Liver (tissue), 9 donors: ENCODE measurements around the gene ADAMTS4. TPM values are rescaled to one million over a fixed set of nuclear protein-coding genes. Genes with fewer than 3 reads are reported as not detected.
A peak's percentile ranks its signal among the peaks of the same experiment; 100 is the strongest.
"Not testable (repeated sequence)": the region's sequence is repeated elsewhere in the genome, so short reads cannot be mapped to it uniquely, and the experiment has no call there.

Experiments
- DNase-seq: peaks from one replicate; pipeline ENCODE4 v3.0.0-alpha.2; 2017; ENCODE audit warnings: low spot score
- H3K27ac ChIP-seq, 2 donors: one replicate each; pipeline ENCODE4 v1.7.0; 2013; ENCODE audit warnings: inconsistent platforms in 2 of 2, low read length in 2 of 2, control low read depth in 1 of 2, low read depth in 1 of 2, mild to moderate bottlenecking in 1 of 2
- H3K27me3 ChIP-seq, 4 donors: one replicate each; pipeline versions ENCODE4 v1.6.1 to v1.7.0; 2013; ENCODE audit warnings: low read length in 3 of 4, inconsistent platforms in 1 of 4, mild to moderate bottlenecking in 1 of 4, moderate library complexity in 1 of 4; ENCODE audit not compliant: control insufficient read depth in 4 of 4, insufficient read depth in 4 of 4
- H3K36me3 ChIP-seq, 4 donors: one replicate each; pipeline versions ENCODE4 v1.6.1 to v1.7.0; 2013; ENCODE audit warnings: low read length in 3 of 4, mild to moderate bottlenecking in 3 of 4, low read depth in 1 of 4, moderate library complexity in 1 of 4; ENCODE audit not compliant: control insufficient read depth in 4 of 4, insufficient read depth in 3 of 4
- H3K4me1 ChIP-seq, 4 donors: one replicate each; pipeline versions ENCODE4 v1.6.1 to v1.7.0; 2013; ENCODE audit warnings: low read length in 3 of 4, mild to moderate bottlenecking in 3 of 4, moderate library complexity in 1 of 4; ENCODE audit not compliant: control insufficient read depth in 4 of 4, insufficient read depth in 4 of 4
- H3K4me3 ChIP-seq, 3 donors: one replicate each; pipeline versions ENCODE4 v1.6.1 to v1.7.0; 2013; ENCODE audit warnings: low read length in 3 of 3, control low read depth in 1 of 3, low read depth in 1 of 3, mild to moderate bottlenecking in 1 of 3
- H3K9ac ChIP-seq, 2 donors: one replicate each; pipeline ENCODE4 v1.7.0; 2013; ENCODE audit warnings: low read length in 2 of 2, mild to moderate bottlenecking in 2 of 2, moderate library complexity in 2 of 2, control low read depth in 1 of 2, low read depth in 1 of 2
- H3K9me3 ChIP-seq, 4 donors: one replicate each; pipeline versions ENCODE4 v1.6.1 to v1.7.0; 2013; ENCODE audit warnings: low read length in 3 of 4; ENCODE audit not compliant: control insufficient read depth in 4 of 4
- EGR1 ChIP-seq, 2 donors: IDR thresholded peaks; 2 replicates each; pipeline ENCODE4 v1.6.1; 2016 to 2018; ENCODE audit warnings: antibody characterized with exemption in 2 of 2, low read depth in 2 of 2
- FOXA1 ChIP-seq: IDR thresholded peaks from 2 replicates; pipeline ENCODE4 v1.6.1; 2016; ENCODE audit warnings: antibody characterized with exemption
- FOXA2 ChIP-seq: IDR thresholded peaks from 2 replicates; pipeline ENCODE4 v1.6.1; 2016; ENCODE audit warnings: antibody characterized with exemption
- GABPA ChIP-seq, 2 donors: IDR thresholded peaks in 1 of 2; conservative IDR thresholded peaks in 1 of 2; 2 replicates each; pipeline ENCODE4 v1.6.1; 2016; ENCODE audit warnings: antibody characterized with exemption in 2 of 2, mild to moderate bottlenecking in 1 of 2, moderate library complexity in 1 of 2
- HNF4A ChIP-seq, 2 donors: conservative IDR thresholded peaks; 2 replicates each; pipeline ENCODE4 v1.6.1; 2016; ENCODE audit warnings: antibody characterized with exemption in 2 of 2, mild to moderate bottlenecking in 2 of 2
- HNF4G ChIP-seq: IDR thresholded peaks from 2 replicates; pipeline ENCODE4 v1.6.1; 2016; ENCODE audit warnings: antibody characterized with exemption
- JUND ChIP-seq, 2 donors: IDR thresholded peaks; 2 replicates each; pipeline ENCODE4 v1.6.1; 2016; ENCODE audit warnings: antibody characterized with exemption in 2 of 2
- MAX ChIP-seq: IDR thresholded peaks from 2 replicates; pipeline ENCODE4 v1.6.1; 2016; ENCODE audit warnings: antibody characterized with exemption
- NR2F2 ChIP-seq: IDR thresholded peaks from 2 replicates; pipeline ENCODE4 v1.6.1; 2016; ENCODE audit warnings: antibody characterized with exemption
- RAD21 ChIP-seq, 2 donors: IDR thresholded peaks; 2 replicates each; pipeline ENCODE4 v1.6.1; 2016; ENCODE audit warnings: antibody characterized with exemption in 2 of 2, mild to moderate bottlenecking in 2 of 2
- RXRA ChIP-seq, 2 donors: IDR thresholded peaks; 2 replicates each; pipeline ENCODE4 v1.6.1; 2017 to 2018; ENCODE audit warnings: antibody characterized with exemption in 2 of 2, mild to moderate bottlenecking in 1 of 2
- SP1 ChIP-seq: IDR thresholded peaks from 2 replicates; pipeline ENCODE4 v1.6.1; 2018; ENCODE audit warnings: antibody characterized with exemption, mild to moderate bottlenecking
- TAF1 ChIP-seq: conservative IDR thresholded peaks from 2 replicates; pipeline ENCODE4 v1.6.1; 2016; ENCODE audit warnings: antibody characterized with exemption, mild to moderate bottlenecking
- YY1 ChIP-seq: IDR thresholded peaks from 2 replicates; pipeline ENCODE4 v1.6.1; 2016; ENCODE audit warnings: antibody characterized with exemption, mild to moderate bottlenecking
- WGBS: extraction: QIAGEN DNeasy Blood & Tissue Kit; methylation state at CpG from one replicate; pipeline ENCODE4 v1.1.7; 2013; 5-methylcytosine and 5-hydroxymethylcytosine counted together
- polyA plus RNA-seq, 2 donors: library from polyadenylated mRNA; stranded (reverse) in 1 of 2; unstranded in 1 of 2; fragments of 200-250 nt in 1 of 2; fragments of >200 nt in 1 of 2; fragmentation: Nextera tagmentation in 1 of 2; extraction: Ambion mirVana in 1 of 2; gene quantifications; one replicate each; pipeline versions ENCODE4 v1.2.1 to v1.2.3, GENCODE V29; 2013 to 2015
- total RNA-seq, 2 donors: library from RNA; depleted of rRNA; stranded (reverse); fragments of >200 nt; gene quantifications; one replicate each; pipeline ENCODE4 v1.2.3, GENCODE V29; 2014
- TF ChIP-seq, protein P1 (sequence below): IDR thresholded peaks from 2 replicates; pipeline ENCODE4 v1.6.1; 2016; ENCODE audit warnings: antibody characterized with exemption
- TF ChIP-seq, protein P2 (sequence below): fragments of 150-350 bp; IDR thresholded peaks from 2 replicates; pipeline ENCODE4 v1.5.1; 2017; ENCODE audit warnings: improper control_type of control experiment, low read depth, low read length; ENCODE audit not compliant: missing input control
- TF ChIP-seq, protein P3 (sequence below): IDR thresholded peaks from 2 replicates; pipeline ENCODE4 v1.6.1; 2016; ENCODE audit warnings: antibody characterized with exemption
- TF ChIP-seq, protein P4 (sequence below): IDR thresholded peaks from 2 replicates; pipeline ENCODE4 v1.6.1; 2016; ENCODE audit warnings: antibody characterized with exemption, mild to moderate bottlenecking
- donor health status: healthy.
- donor health status: healthy.
- donor health status: healthy.
- donor health status: healthy.
- donor health status: healthy.

Gene ADAMTS4
- total and polyA plus RNA-seq, 4 donors: 0.21 to 2.2 (median 0.38) TPM

GRCh38 chr1:161225178-161225533 is 26.3 kb upstream of the ADAMTS4 start:
- WGBS: 38% methylated on average over 7 of the region's 7 CpGs
- H3K9ac ChIP-seq: peak overlapping the region in 1 of 2 donors; percentile 5
- no peaks in the 10 kb centered on the region for H3K27me3 ChIP-seq
- peaks cover 3 to 14% (median 7%) of the 10 kb centered on the region in 4 donors for H3K36me3 ChIP-seq
- peak overlapping the region; percentile 75 for H3K27ac ChIP-seq
- H3K9me3 ChIP-seq: no peaks in the 10 kb centered on the region
- TF ChIP-seq NR2F2: no peak
- H3K4me1 ChIP-seq: peaks cover 0 to 50% (median 27%) of the 10 kb centered on the region in 4 donors
- H3K4me3 ChIP-seq: peak overlapping the region in 2 of 3 donors; percentile 17 to 25
- no peak for DNase-seq

DNA sequence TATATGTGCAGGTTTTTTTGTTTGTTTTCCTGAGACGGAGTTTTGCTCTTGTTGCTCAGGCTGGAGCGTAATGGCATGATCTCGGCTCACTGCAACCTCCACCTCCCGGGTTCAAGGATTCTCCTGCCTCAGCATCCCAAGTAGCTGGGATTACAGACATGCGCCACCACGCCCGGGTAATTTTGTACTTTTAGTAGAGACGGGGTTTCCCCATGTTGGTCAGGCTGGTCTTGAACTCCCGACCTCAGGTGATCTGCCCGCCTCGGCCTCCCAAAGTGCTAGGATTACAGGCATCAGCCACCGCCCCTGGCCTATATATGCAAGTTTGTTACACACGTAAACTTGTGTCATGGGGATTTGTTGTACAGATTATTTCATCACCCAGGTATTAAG is 25.8 kb upstream of the ADAMTS4 start:
- H3K9ac ChIP-seq, H3K27me3 ChIP-seq, DNase-seq, H3K36me3 ChIP-seq, H3K9me3 ChIP-seq: not testable (repeated sequence)
- peaks cover 0 to 49% (median 29%) of the 10 kb centered on the region in 4 donors for H3K4me1 ChIP-seq
- H3K27ac ChIP-seq: peak overlapping the region; percentile 75
- H3K4me3 ChIP-seq: peak overlapping the region in 2 of 3 donors; percentile 26 to 32
- 33% methylated on average over 13 of the region's 13 CpGs for WGBS

DNA sequence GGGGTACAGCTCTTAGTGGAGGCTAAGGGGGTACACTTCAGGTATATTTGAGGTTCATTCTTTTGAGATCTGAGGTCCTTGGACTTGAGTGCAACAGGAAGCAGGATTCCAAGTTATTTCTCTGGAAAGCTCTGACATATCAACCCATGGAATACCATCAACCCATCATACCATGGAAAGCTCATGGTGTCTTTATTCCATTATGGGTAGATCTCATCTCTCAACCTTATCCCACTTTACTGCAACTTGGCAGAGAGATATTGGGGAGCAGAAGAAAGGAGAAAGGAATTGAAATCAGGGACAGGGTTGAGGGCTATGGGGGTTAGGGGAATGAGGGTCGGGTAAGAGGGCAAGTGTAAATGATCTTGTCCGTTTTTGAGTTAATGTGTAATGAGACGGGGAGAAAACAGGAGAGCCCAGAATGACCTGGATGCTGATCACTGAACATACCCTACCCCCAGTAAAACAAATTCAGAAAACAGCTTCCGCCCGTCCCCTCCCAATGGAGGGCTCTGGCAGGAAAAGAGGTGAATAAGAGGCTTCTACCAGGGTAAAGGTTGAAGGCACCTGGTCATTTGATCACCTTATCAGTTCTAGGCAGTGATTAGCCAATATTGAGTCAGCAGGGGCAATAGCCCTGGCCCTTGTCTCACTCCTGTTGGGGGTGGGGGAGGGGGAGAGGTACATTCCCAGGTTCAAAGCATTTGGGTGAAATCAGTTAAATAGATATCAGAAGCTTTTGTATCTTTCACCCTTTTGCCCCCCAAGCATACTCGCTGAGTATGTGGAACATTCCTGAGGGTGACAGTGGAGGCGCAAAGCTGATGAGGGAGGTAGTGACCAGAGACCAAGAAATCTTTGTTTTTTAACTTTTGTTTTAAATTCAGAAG is 25.2 kb upstream of the ADAMTS4 start:
- H3K36me3 ChIP-seq: peaks cover 0 to 6% (median under 1%) of the 10 kb centered on the region in 4 donors
- 32% methylated on average over 7 of the region's 7 CpGs for WGBS
- H3K27ac ChIP-seq: peak overlapping the region; percentile 93 to 100
- H3K27me3 ChIP-seq: no peaks in the 10 kb centered on the region
- H3K9me3 ChIP-seq: no peaks in the 10 kb centered on the region
- DNase-seq: peak; percentile 71
- TF ChIP-seq EGR1 (IDR thresholded peaks at IDR 0.05; ENCODE audit: low read depth in 2 of 2) (peak in 1 of 2 donors; percentile 57), MAX (peak; percentile 70), HNF4A (conservative IDR thresholded peaks at IDR 0.05) (peak; percentile 80 to 92), FOXA1 (peak; percentile 59), GABPA (IDR thresholded peaks at IDR 0.05 in 1 of 2, conservative IDR thresholded peaks at IDR 0.05 in 1 of 2) (peak in 1 of 2 donors; percentile 78), HNF4G (peak; percentile 33), YY1 (peak; percentile 85), TAF1 (no peak), RXRA (IDR thresholded peaks at IDR 0.05) (peak; percentile 97 to 99), NR2F2 (peak; percentile 60), SP1 (peak; percentile 99), JUND (IDR thresholded peaks at IDR 0.05) (peak; percentile 81 to 94), FOXA2 (peak; percentile 69), RAD21 (IDR thresholded peaks at IDR 0.05) (peak; percentile 39 to 51)
- TF ChIP-seq, protein P1, sequence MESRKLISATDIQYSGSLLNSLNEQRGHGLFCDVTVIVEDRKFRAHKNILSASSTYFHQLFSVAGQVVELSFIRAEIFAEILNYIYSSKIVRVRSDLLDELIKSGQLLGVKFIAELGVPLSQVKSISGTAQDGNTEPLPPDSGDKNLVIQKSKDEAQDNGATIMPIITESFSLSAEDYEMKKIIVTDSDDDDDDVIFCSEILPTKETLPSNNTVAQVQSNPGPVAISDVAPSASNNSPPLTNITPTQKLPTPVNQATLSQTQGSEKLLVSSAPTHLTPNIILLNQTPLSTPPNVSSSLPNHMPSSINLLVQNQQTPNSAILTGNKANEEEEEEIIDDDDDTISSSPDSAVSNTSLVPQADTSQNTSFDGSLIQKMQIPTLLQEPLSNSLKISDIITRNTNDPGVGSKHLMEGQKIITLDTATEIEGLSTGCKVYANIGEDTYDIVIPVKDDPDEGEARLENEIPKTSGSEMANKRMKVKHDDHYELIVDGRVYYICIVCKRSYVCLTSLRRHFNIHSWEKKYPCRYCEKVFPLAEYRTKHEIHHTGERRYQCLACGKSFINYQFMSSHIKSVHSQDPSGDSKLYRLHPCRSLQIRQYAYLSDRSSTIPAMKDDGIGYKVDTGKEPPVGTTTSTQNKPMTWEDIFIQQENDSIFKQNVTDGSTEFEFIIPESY: peak; percentile 73
- TF ChIP-seq, protein P2, sequence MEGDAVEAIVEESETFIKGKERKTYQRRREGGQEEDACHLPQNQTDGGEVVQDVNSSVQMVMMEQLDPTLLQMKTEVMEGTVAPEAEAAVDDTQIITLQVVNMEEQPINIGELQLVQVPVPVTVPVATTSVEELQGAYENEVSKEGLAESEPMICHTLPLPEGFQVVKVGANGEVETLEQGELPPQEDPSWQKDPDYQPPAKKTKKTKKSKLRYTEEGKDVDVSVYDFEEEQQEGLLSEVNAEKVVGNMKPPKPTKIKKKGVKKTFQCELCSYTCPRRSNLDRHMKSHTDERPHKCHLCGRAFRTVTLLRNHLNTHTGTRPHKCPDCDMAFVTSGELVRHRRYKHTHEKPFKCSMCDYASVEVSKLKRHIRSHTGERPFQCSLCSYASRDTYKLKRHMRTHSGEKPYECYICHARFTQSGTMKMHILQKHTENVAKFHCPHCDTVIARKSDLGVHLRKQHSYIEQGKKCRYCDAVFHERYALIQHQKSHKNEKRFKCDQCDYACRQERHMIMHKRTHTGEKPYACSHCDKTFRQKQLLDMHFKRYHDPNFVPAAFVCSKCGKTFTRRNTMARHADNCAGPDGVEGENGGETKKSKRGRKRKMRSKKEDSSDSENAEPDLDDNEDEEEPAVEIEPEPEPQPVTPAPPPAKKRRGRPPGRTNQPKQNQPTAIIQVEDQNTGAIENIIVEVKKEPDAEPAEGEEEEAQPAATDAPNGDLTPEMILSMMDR: no peak
- TF ChIP-seq, protein P3, sequence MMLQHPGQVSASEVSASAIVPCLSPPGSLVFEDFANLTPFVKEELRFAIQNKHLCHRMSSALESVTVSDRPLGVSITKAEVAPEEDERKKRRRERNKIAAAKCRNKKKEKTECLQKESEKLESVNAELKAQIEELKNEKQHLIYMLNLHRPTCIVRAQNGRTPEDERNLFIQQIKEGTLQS: peak; percentile 97
- TF ChIP-seq, protein P4, sequence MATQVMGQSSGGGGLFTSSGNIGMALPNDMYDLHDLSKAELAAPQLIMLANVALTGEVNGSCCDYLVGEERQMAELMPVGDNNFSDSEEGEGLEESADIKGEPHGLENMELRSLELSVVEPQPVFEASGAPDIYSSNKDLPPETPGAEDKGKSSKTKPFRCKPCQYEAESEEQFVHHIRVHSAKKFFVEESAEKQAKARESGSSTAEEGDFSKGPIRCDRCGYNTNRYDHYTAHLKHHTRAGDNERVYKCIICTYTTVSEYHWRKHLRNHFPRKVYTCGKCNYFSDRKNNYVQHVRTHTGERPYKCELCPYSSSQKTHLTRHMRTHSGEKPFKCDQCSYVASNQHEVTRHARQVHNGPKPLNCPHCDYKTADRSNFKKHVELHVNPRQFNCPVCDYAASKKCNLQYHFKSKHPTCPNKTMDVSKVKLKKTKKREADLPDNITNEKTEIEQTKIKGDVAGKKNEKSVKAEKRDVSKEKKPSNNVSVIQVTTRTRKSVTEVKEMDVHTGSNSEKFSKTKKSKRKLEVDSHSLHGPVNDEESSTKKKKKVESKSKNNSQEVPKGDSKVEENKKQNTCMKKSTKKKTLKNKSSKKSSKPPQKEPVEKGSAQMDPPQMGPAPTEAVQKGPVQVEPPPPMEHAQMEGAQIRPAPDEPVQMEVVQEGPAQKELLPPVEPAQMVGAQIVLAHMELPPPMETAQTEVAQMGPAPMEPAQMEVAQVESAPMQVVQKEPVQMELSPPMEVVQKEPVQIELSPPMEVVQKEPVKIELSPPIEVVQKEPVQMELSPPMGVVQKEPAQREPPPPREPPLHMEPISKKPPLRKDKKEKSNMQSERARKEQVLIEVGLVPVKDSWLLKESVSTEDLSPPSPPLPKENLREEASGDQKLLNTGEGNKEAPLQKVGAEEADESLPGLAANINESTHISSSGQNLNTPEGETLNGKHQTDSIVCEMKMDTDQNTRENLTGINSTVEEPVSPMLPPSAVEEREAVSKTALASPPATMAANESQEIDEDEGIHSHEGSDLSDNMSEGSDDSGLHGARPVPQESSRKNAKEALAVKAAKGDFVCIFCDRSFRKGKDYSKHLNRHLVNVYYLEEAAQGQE: peak; percentile 77
- peak overlapping the region in 1 of 2 donors; percentile 47 for H3K9ac ChIP-seq
- peak overlapping the region in 2 of 3 donors; percentile 44 to 68 for H3K4me3 ChIP-seq
- H3K4me1 ChIP-seq: peaks cover 0 to 53% (median 30%) of the 10 kb centered on the region in 4 donors
